G401.6 (cell line): ENCODE results near the gene FOXP2.

Source experiments
- FAIRE-seq: peaks from 2 replicates; lab custom pipeline; 2012; peaks lifted over from hg19 to GRCh38; lab: Jason Lieb, UNC

FOXP2 gene

GRCh38 chr7:114723308-114723707 is 308.7 kb downstream of the FOXP2 start:
- FAIRE-seq: no peak

- no peak for FAIRE-seq
These were observed 325.5 kb downstream of the FOXP2 start for GRCh38 chr7:114740095-114740494.

DNA sequence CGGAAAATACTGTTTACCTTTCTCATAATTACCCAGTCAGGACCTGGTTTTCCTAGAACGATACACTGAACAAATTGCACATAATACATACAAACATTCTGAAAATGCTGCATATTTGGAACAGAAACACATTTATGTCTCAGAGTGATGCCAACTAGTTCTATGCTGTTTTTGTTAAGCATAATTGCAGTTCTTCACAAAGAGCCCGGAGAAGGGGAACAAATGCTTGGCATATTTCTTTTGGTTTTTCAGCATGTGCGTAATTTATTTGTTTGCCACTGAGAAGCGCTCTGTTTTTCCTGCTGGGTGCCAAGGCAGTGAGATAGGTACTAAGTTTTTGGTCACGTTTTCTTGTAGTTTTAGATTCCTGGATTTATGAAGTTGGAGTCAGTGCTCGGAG is 326.3 kb downstream of the FOXP2 start:
- no peak for FAIRE-seq

- no peak for FAIRE-seq
These were observed 327.3 kb downstream of the FOXP2 start for GRCh38 chr7:114741911-114742310.
